Measurements from ENCODE around the gene CENPU. TPM values are rescaled to one million over a fixed set of nuclear protein-coding genes. Genes with fewer than 3 reads are reported as not detected.

CENPU gene
- total and polyA plus RNA-seq, 10 of the 15 experiments (the other 5 are each of a cell fraction or from before 2014, with no cell fraction given), result 26.6 to 90.8 (median 53.8) TPM

- no peak for ATAC-seq
- DNase-seq (ENCODE audit: low read depth, low spot score), result no peak
- no TSS peak for BruUV-seq (replicated peaks)
- no peak for FAIRE-seq
- ChIA-PET SMC1A (ENCODE audit: uncharacterized antibody, unreplicated experiment) (no interaction called here), CTCF (no interaction called here), RAD21 (ENCODE audit: unreplicated experiment) (no interaction called here), POLR2A (no interaction called here)
- no peaks in the 10 kb centered on the region for H3K79me2 ChIP-seq (ENCODE audit: control insufficient read depth, insufficient read depth, low read length)
- in situ Hi-C loops (cut with MboI), result loop anchor here (5.0 kb wide), 1 partner anchor 1309 kb away; no protein-coding TSS in a partner anchor
- no peaks in the 10 kb centered on the region for H3K27me3 ChIP-seq (replicated peaks in 1 of 2; ENCODE audit: control insufficient read depth in 2 of 2, insufficient read depth in 2 of 2, low read length in 1 of 2)
- no peak overlapping the region for H3K27ac ChIP-seq (ENCODE audit: control insufficient read depth, insufficient read depth)
- 93% methylated on average over 13 of the region's 13 CpGs for WGBS (ENCODE audit: insufficient coverage, insufficient replicate concordance, low lambda C conversion rate, missing lambda C conversion rate)
- H3K36me3 ChIP-seq (ENCODE audit: control insufficient read depth in 2 of 2, insufficient read depth in 2 of 2, low read length in 1 of 2), result peaks cover 11 to 31% of the 10 kb centered on the region in 2 experiments
- H3K9ac ChIP-seq (ENCODE audit: control insufficient read depth, insufficient read depth, low read length), result no peak overlapping the region
- H3K4me1 ChIP-seq (ENCODE audit: control insufficient read depth, insufficient read depth, low read length), result no peaks in the 10 kb centered on the region
- H3K4me2 ChIP-seq (ENCODE audit: control insufficient read depth, insufficient read depth), result no peak overlapping the region
- no peak for TF ChIP-seq SMAD1 (IDR thresholded peaks at IDR 0.05; ENCODE audit: low read depth, partially characterized antibody)
- no peak for TF ChIP-seq CBFB (IDR thresholded peaks at IDR 0.05; ENCODE audit: low read depth)
- H4K20me1 ChIP-seq (ENCODE audit: control insufficient read depth, insufficient read depth), result no peaks in the 10 kb centered on the region
- no peak overlapping the region for H2AFZ ChIP-seq (ENCODE audit: control insufficient read depth, low read depth, low read length)
- no peaks in the 10 kb centered on the region; the same call in 2 of the 3 replicates for H3K9me3 ChIP-seq (replicated peaks; ENCODE audit: control insufficient read depth, insufficient read depth, low read length)
- intact Hi-C loops (cut with micrococcal nuclease; ENCODE audit: unreplicated experiment), result no loop called here
- H3K4me3 ChIP-seq, result no peak overlapping the region
These were observed 42.1 kb upstream of the CENPU start for GRCh38 chr4:184775854-184776555.

- no peaks in the 10 kb centered on the region; the same call in 2 of the 3 replicates for H3K9me3 ChIP-seq (replicated peaks; ENCODE audit: control insufficient read depth, insufficient read depth, low read length)
- CTCF ChIA-PET, result no interaction called here
- SMC1A ChIA-PET (ENCODE audit: uncharacterized antibody, unreplicated experiment), result interaction anchor here (1.7 to 2.0 kb wide), 2 partner anchors 9 to 45 kb away, joined by 3 to 7 read pairs; no protein-coding TSS in a partner anchor
- no peak for TF ChIP-seq BRCA1 (IDR thresholded peaks at IDR 0.05; ENCODE audit: low read depth, low read length)
- no peak for TF ChIP-seq HDAC2 (IDR thresholded peaks at IDR 0.05)
- no peak for TF ChIP-seq BCL11A (IDR thresholded peaks at IDR 0.05; ENCODE audit: low read depth, low read length)
- no peak for TF ChIP-seq MTA3 (IDR thresholded peaks at IDR 0.05; ENCODE audit: borderline replicate concordance, low read length)
- TF ChIP-seq ZNF592 (IDR thresholded peaks at IDR 0.05), result no peak
- TF ChIP-seq RAD51 (IDR thresholded peaks at IDR 0.05), result no peak
- TF ChIP-seq EP300 (IDR thresholded peaks at IDR 0.05; ENCODE audit: borderline replicate concordance in 1 of 2, control insufficient read depth in 1 of 2, low read depth in 2 of 2, low read length in 2 of 2), result no peak
- no peak for TF ChIP-seq CHD4 (IDR thresholded peaks at IDR 0.05)
- TF ChIP-seq KAT2A (conservative IDR thresholded peaks at IDR 0.05; ENCODE audit: control insufficient read depth, low read depth, low read length), result no peak
- no peak for TF ChIP-seq EED (IDR thresholded peaks at IDR 0.05; ENCODE audit: low read depth)
These were observed 40.3 kb upstream of the CENPU start for GRCh38 chr4:184774152-184774551.

More at GRCh38 chr4:184774152-184774551, 40.3 kb upstream of the CENPU start:
- ATAC-seq, result no peak
- no peak overlapping the region for H2AFZ ChIP-seq (ENCODE audit: control insufficient read depth, low read depth, low read length)
- H3K4me3 ChIP-seq, result no peak overlapping the region
- no peak overlapping the region for H3K27ac ChIP-seq (ENCODE audit: control insufficient read depth, insufficient read depth)
- 97% methylated on average over 7 of the region's 7 CpGs for WGBS (ENCODE audit: insufficient coverage, insufficient replicate concordance, low lambda C conversion rate, missing lambda C conversion rate)
- H3K36me3 ChIP-seq (ENCODE audit: control insufficient read depth in 2 of 2, insufficient read depth in 2 of 2, low read length in 1 of 2), result peaks cover 8 to 21% of the 10 kb centered on the region in 2 experiments
- no peak overlapping the region for H3K9ac ChIP-seq (ENCODE audit: control insufficient read depth, insufficient read depth, low read length)
- no peaks in the 10 kb centered on the region for H3K4me1 ChIP-seq (ENCODE audit: control insufficient read depth, insufficient read depth, low read length)
- in situ Hi-C loops (cut with MboI) (no loop called here), intact Hi-C loops (cut with micrococcal nuclease; ENCODE audit: unreplicated experiment) (no loop called here)
- RAD21 ChIA-PET (ENCODE audit: unreplicated experiment), result interaction anchor here (0.7 kb wide), 1 partner anchor 76 kb away, joined by 3 read pairs; no protein-coding TSS in a partner anchor
- no peaks in the 10 kb centered on the region for H4K20me1 ChIP-seq (ENCODE audit: control insufficient read depth, insufficient read depth)
- no peaks in the 10 kb centered on the region for H3K79me2 ChIP-seq (ENCODE audit: control insufficient read depth, insufficient read depth, low read length)
- H3K27me3 ChIP-seq (replicated peaks in 1 of 2; ENCODE audit: control insufficient read depth in 2 of 2, insufficient read depth in 2 of 2, low read length in 1 of 2), result no peaks in the 10 kb centered on the region
- no peak overlapping the region for H3K4me2 ChIP-seq (ENCODE audit: control insufficient read depth, insufficient read depth)
- POLR2A ChIA-PET, result no interaction called here
- DNase-seq (ENCODE audit: low read depth, low spot score), result no peak
- FAIRE-seq, result no peak
- no TSS peak for BruUV-seq (replicated peaks)
